ENCODE results near the gene EREG.

The EREG gene, protein sequence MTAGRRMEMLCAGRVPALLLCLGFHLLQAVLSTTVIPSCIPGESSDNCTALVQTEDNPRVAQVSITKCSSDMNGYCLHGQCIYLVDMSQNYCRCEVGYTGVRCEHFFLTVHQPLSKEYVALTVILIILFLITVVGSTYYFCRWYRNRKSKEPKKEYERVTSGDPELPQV

DNA sequence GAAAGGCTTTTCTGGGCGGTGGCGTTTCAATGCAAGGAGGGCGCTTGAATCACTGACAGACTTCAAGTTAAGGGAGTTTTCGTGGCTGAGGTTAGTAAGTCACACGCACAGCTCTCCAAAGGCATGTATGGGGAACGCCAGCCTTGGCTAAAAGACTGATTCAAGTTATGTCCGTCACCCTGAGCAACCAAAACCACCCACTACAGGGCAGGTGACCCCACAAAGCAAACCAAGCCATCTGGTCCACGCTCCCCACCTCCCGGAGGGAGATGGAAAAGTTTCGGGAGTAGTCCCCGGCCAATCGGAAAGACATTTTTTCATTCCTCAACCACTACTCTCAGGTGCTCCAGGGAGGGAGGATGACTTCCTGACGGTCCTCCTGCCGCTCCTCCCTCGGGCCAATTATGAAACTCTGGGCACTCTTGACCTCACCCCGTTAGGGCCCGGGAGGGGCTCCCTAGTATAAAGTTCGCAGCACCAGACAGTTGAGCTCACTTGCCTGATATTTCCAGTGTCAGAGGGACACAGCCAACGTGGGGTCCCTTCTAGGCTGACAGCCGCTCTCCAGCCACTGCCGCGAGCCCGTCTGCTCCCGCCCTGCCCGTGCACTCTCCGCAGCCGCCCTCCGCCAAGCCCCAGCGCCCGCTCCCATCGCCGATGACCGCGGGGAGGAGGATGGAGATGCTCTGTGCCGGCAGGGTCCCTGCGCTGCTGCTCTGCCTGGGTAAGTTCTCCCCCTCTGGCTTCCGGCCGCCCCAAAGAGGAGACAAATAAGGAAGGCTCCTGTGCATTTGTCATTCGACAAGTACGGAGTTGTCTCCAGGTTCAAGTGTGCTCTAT is at the start of gene EREG:
EREG (plus strand) TSS at position 494 of the 840 bp plus-strand sequence; CDS start at position 658, 164 bp downstream.
- DNase-seq (ENCODE audit: extremely low read depth, low read depth): no peak
- no peak for TF ChIP-seq CTCF (IDR thresholded peaks at IDR 0.05; ENCODE audit: low read depth, low read length)

DNA sequence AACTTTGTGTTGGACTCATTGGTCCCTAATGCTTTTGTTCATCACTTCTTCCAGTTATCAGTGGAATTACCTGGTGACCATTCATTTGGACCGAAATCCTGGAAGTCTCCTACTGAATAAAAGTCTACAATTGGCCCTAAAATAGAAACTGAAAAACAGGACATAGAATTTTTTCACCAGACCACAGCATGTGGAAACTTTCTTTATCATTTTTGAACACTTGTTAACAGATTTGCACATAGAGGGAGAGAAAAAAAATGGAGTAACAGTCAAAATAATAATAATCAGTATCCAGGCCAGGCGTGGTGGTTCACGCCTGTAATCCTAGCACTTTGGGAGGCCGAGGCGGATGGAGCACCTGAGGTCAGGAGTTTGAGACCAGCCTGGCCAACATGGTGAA is 49.6 kb upstream of the EREG start:
- DNase-seq (ENCODE audit: extremely low read depth, low read depth): no peak
- TF ChIP-seq CTCF (IDR thresholded peaks at IDR 0.05; ENCODE audit: low read depth, low read length): no peak

GRCh38 chr4:74316397-74316796 is 48.5 kb upstream of the EREG start:
- TF ChIP-seq CTCF (IDR thresholded peaks at IDR 0.05; ENCODE audit: low read depth, low read length): no peak
- no peak for DNase-seq (ENCODE audit: extremely low read depth, low read depth)

DNA sequence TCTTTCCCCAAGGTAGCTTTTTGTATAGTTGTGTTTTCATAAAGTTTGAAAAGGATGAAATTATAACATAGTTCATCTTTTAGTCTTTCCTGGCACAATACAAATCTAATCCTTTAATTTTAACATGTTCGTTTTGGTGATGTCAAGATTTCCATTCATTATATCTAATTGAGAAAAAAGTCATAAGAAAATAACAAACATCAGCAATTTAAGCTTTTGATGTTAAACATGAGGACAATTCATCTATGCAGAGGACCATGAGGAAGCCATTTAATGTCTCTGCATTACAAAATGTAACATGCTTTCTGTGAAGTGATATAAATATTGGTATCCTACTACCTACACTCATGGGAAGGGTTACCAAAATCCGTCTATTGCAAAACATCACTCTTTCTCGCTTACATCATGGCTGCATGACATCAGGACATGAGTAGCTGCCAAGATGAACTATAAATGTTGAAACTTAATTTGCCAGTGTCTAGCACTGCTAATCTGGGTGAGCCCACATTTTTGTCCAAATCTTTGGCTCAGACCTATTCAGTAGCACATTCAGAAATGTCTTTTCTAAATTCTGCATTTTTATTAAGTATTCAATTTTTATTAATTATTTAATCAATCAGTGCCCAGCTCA is 47.2 kb upstream of the EREG start:
- TF ChIP-seq CTCF (IDR thresholded peaks at IDR 0.05; ENCODE audit: low read depth, low read length): no peak
- DNase-seq (ENCODE audit: extremely low read depth, low read depth): no peak

GRCh38 chr4:74318276-74318675 is 46.7 kb upstream of the EREG start:
- TF ChIP-seq CTCF (IDR thresholded peaks at IDR 0.05; ENCODE audit: low read depth, low read length): no peak
- no peak for DNase-seq (ENCODE audit: extremely low read depth, low read depth)

GRCh38 chr4:74319470-74319869 is 45.5 kb upstream of the EREG start:
- no peak for DNase-seq (ENCODE audit: extremely low read depth, low read depth)
- TF ChIP-seq CTCF (IDR thresholded peaks at IDR 0.05; ENCODE audit: low read depth, low read length): no peak

DNA sequence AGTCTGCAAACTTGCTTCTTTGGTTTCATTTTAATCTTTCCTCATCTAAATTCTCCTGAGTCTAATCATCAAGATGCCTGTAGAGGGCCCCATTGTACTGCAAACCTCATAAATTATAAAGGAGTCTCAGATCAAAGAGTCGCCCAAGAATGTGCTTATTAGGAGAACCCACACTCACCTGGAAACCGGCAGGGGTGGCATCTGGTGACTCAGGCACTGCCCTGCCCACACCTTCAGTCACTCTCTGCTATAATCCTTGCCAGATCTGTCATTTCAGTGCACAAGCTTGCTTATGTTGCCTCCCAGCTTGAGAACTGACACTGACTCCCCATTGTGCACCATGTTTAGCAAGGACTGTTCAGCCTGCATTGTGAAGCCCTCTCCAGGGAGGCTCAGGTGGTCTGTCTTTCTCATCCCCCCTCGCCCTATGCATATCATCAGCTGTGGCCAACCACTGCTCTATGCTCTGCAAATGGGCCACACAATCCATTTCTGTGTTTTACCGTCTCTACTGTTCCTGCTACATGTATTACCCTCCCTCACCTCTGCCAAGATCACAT is 44.3 kb upstream of the EREG start:
- peak; percentile 61 for TF ChIP-seq CTCF (IDR thresholded peaks at IDR 0.05; ENCODE audit: low read depth, low read length)
- DNase-seq (ENCODE audit: extremely low read depth, low read depth): peak; percentile 12
